Caco-2 (cell line): Measurements from ENCODE around the gene TNS3. TPM values are rescaled to one million over a fixed set of nuclear protein-coding genes. Genes with fewer than 3 reads are reported as not detected.

Experiments used
- BruUV-seq: library from RNA; stranded (reverse); fragments of 400-500 nt; replicated peaks from 2 replicates; lab custom pipeline; 2021; lab: Mats Ljungman, UMichigan
- CTCF ChIA-PET: fragments of 300-600 bp; sonication (Branson Sonifier 250); formaldehyde crosslinking; loops from one replicate; lab custom pipeline; 2022; ENCODE audit warnings: antibody characterized with exemption; lab: Charles Lee
- POLR2A ChIA-PET: fragments of 300-600 bp; sonication (Branson Sonifier 250); formaldehyde crosslinking; loops from one replicate; lab custom pipeline; 2022; ENCODE audit warnings: antibody characterized with exemption; lab: Charles Lee
- DNase-seq, 2 experiments: peaks; one replicate each; pipeline versions ENCODE4 v3.0.0 to v3.0.0-alpha.2; 2020 to 2022
- H3K27me3 ChIP-seq: replicated peaks from 2 replicates; pipeline ENCODE4 v1.6.0; 2011; ENCODE audit warnings: low read length; ENCODE audit not compliant: control insufficient read depth, insufficient read depth
- H3K36me3 ChIP-seq: 2 replicates; pipeline ENCODE4 v1.5.1; 2011; ENCODE audit warnings: low read length; ENCODE audit not compliant: control insufficient read depth, insufficient read depth
- H3K4me1 ChIP-seq: fragments of 250-450 bp; sonication (Bioruptor Pico); 2 replicates; pipeline ENCODE4 v1.5.1; 2020; ENCODE audit warnings: mild to moderate bottlenecking
- H3K4me3 ChIP-seq: 2 replicates; pipeline ENCODE4 v1.5.1; 2011; ENCODE audit warnings: low read depth, mild to moderate bottlenecking, control low read depth, low read length
- H3K9me3 ChIP-seq: fragments of 250-450 bp; sonication (Bioruptor Pico); 2 replicates; pipeline ENCODE4 v1.5.1; 2020; ENCODE audit warnings: mild to moderate bottlenecking, moderate library complexity
- H3K27ac Mint-ChIP-seq: one replicate; pipeline ENCODE4 v1.8.0; 2022; ENCODE audit warnings: mixed read lengths; ENCODE audit not compliant: unreplicated experiment
- H3K27me3 Mint-ChIP-seq: one replicate; pipeline ENCODE4 v1.8.0; 2022; ENCODE audit warnings: mixed read lengths; ENCODE audit not compliant: insufficient read depth, unreplicated experiment
- H3K36me3 Mint-ChIP-seq: one replicate; pipeline ENCODE4 v1.8.0; 2022; ENCODE audit warnings: mild to moderate bottlenecking, mixed read lengths; ENCODE audit not compliant: insufficient read depth, unreplicated experiment
- H3K4me1 Mint-ChIP-seq: one replicate; pipeline ENCODE4 v1.8.0; 2022; ENCODE audit warnings: low read depth, mixed read lengths; ENCODE audit not compliant: unreplicated experiment
- H3K4me3 Mint-ChIP-seq: one replicate; pipeline ENCODE4 v1.8.0; 2022; ENCODE audit warnings: mild to moderate bottlenecking, moderate library complexity, mixed read lengths; ENCODE audit not compliant: unreplicated experiment
- H3K9me3 Mint-ChIP-seq: one replicate; pipeline ENCODE4 v1.8.0; 2022; ENCODE audit warnings: mixed read lengths; ENCODE audit not compliant: unreplicated experiment
- CTCF ChIP-seq, 2 experiments: fragments of 200-600 bp in 1 of 2; IDR thresholded peaks; 1 replicate in 1 of 2; 2 replicates in 1 of 2; pipeline versions ENCODE4 v1.5.1 to v1.8.0; 2011 to 2022; ENCODE audit warnings: antibody characterized with exemption in 1 of 2, control low read depth in 1 of 2, inconsistent platforms in 1 of 2, low read depth in 1 of 2, low read length in 1 of 2, mild to moderate bottlenecking in 1 of 2, moderate library complexity in 1 of 2; ENCODE audit not compliant: insufficient read depth in 1 of 2, severe bottlenecking in 1 of 2, unreplicated experiment in 1 of 2
- intact Hi-C: fragments of 100-400 bp; cut with micrococcal nuclease; formaldehyde crosslinking; loops from one replicate; pipeline ENCODE4 v1.10.0; 2022; ENCODE audit not compliant: unreplicated experiment
- total RNA-seq: library from RNA; stranded (reverse); gene quantifications from 2 replicates; pipeline ENCODE4 v1.2.3, GENCODE V29; 2022

The TNS3 gene
- total RNA-seq, 1 experiment from 2014 or later = 263 TPM

- POLR2A ChIA-PET = no interaction called here
- BruUV-seq = TSS peak; percentile 47
- TF ChIP-seq CTCF (IDR thresholded peaks at IDR 0.05; ENCODE audit: insufficient read depth in 1 of 2, low read depth in 1 of 2, low read length in 1 of 2, severe bottlenecking in 1 of 2, unreplicated experiment in 1 of 2) = no peak
Measured at GRCh38 chr7:47557317-47557693, 24.6 kb downstream of the TNS3 start.

GRCh38 chr7:47556511-47557180, 25.3 kb downstream of the TNS3 start:
- H3K36me3 ChIP-seq = peaks cover 6% of the 10 kb centered on the region; the same call in 1 of the 2 replicates
- H3K9me3 Mint-ChIP-seq = no peaks in the 10 kb centered on the region
- H3K4me3 ChIP-seq = no peak overlapping the region
- H3K9me3 ChIP-seq = no peaks in the 10 kb centered on the region
- H3K27me3 Mint-ChIP-seq = no peaks in the 10 kb centered on the region
- peak overlapping the region; percentile 92 for H3K27ac Mint-ChIP-seq
- peaks cover 81% of the 10 kb centered on the region for H3K4me1 ChIP-seq
- peaks cover 98% of the 10 kb centered on the region for H3K36me3 Mint-ChIP-seq
- H3K4me3 Mint-ChIP-seq = peak overlapping the region; percentile 37
- CTCF ChIA-PET = no interaction called here
- intact Hi-C loops = loop anchor here (5.0 kb wide), 1 partner anchor 74 kb away; no protein-coding TSS in a partner anchor
- no peak for TF ChIP-seq CTCF (IDR thresholded peaks at IDR 0.05; ENCODE audit: insufficient read depth in 1 of 2, low read depth in 1 of 2, low read length in 1 of 2, severe bottlenecking in 1 of 2, unreplicated experiment in 1 of 2)
- POLR2A ChIA-PET = no interaction called here
- BruUV-seq = no TSS peak
- peaks cover 66% of the 10 kb centered on the region for H3K4me1 Mint-ChIP-seq
- no peaks in the 10 kb centered on the region for H3K27me3 ChIP-seq
- DNase-seq = no peak

More at GRCh38 chr7:47557317-47557693, 24.6 kb downstream of the TNS3 start:
- Histone ChIP-seq H3K4me1 (peaks cover 81% of the 10 kb centered on the region), H3K9me3 (no peaks in the 10 kb centered on the region), H3K36me3 (peaks cover 6% of the 10 kb centered on the region), H3K4me3 (no peak overlapping the region), H3K27me3 (no peaks in the 10 kb centered on the region)
- DNase-seq = no peak
- intact Hi-C loops = loop anchor here (5.0 kb wide), 1 partner anchor 75 kb away; no protein-coding TSS in a partner anchor
- peak overlapping the region; percentile 37 for H3K4me3 Mint-ChIP-seq
- H3K9me3 Mint-ChIP-seq = no peaks in the 10 kb centered on the region
- CTCF ChIA-PET = no interaction called here
- peak overlapping the region; percentile 92 for H3K27ac Mint-ChIP-seq
- H3K36me3 Mint-ChIP-seq = peaks cover 98% of the 10 kb centered on the region
- no peaks in the 10 kb centered on the region for H3K27me3 Mint-ChIP-seq
- H3K4me1 Mint-ChIP-seq = peaks cover 62% of the 10 kb centered on the region

- BruUV-seq = no TSS peak
- intact Hi-C loops = no loop called here
- ChIA-PET POLR2A (no interaction called here), CTCF (no interaction called here)
- TF ChIP-seq CTCF (IDR thresholded peaks at IDR 0.05; ENCODE audit: insufficient read depth in 1 of 2, low read depth in 1 of 2, low read length in 1 of 2, severe bottlenecking in 1 of 2, unreplicated experiment in 1 of 2) = no peak
- no peak for DNase-seq
- no peaks in the 10 kb centered on the region for H3K27me3 Mint-ChIP-seq
- H3K36me3 Mint-ChIP-seq = peaks cover 98% of the 10 kb centered on the region
- no peaks in the 10 kb centered on the region for H3K9me3 ChIP-seq
- no peak overlapping the region for H3K4me3 Mint-ChIP-seq
- no peak overlapping the region for H3K4me3 ChIP-seq
- no peaks in the 10 kb centered on the region for H3K27me3 ChIP-seq
- H3K36me3 ChIP-seq = peaks cover 10% of the 10 kb centered on the region
- peaks cover 66% of the 10 kb centered on the region for H3K4me1 ChIP-seq
- peaks cover 50% of the 10 kb centered on the region for H3K4me1 Mint-ChIP-seq
- peak overlapping the region; percentile 53 for H3K27ac Mint-ChIP-seq
- no peaks in the 10 kb centered on the region for H3K9me3 Mint-ChIP-seq
Measured at GRCh38 chr7:47553309-47553708, 28.6 kb downstream of the TNS3 start.
